CD4-positive, alpha-beta T cell treated with Interleukin-6 for 4 hours (primary cell): ENCODE measurements around the gene CHMP2B.

Experiments
- DNase-seq: peaks from one replicate; pipeline ENCODE4 v3.0.0-alpha.2; 2020; ENCODE audit warnings: mixed read lengths

CHMP2B gene

GRCh38 chr3:87227104-87227834 lies at the start of gene CHMP2B:
Gene CHMP2B (plus strand): TSS chr3:87227309. CDS start chr3:87227523, 214 bp downstream.
- DNase-seq: peak; percentile 93

GRCh38 chr3:87179642-87180041 lies 47.5 kb upstream of the CHMP2B start:
- DNase-seq: no peak

- DNase-seq: no peak
Observed at GRCh38 chr3:87181551-87181950, 45.6 kb upstream of the CHMP2B start.

GRCh38 chr3:87182023-87182422 lies 45.1 kb upstream of the CHMP2B start:
- no peak for DNase-seq

- DNase-seq: no peak
Observed at GRCh38 chr3:87186608-87187159, 40.4 kb upstream of the CHMP2B start.

GRCh38 chr3:87191175-87191574 lies 35.9 kb upstream of the CHMP2B start:
- no peak for DNase-seq

- no peak for DNase-seq
Observed at GRCh38 chr3:87191641-87192040, 35.5 kb upstream of the CHMP2B start.

GRCh38 chr3:87196879-87197278 lies 30.2 kb upstream of the CHMP2B start:
- DNase-seq: no peak

- no peak for DNase-seq
Observed at GRCh38 chr3:87197531-87197930, 29.6 kb upstream of the CHMP2B start.

GRCh38 chr3:87198774-87199173 lies 28.3 kb upstream of the CHMP2B start:
- no peak for DNase-seq

- DNase-seq: no peak
Observed at GRCh38 chr3:87199628-87200027, 27.5 kb upstream of the CHMP2B start.

GRCh38 chr3:87200060-87200647 lies 27.0 kb upstream of the CHMP2B start:
- no peak for DNase-seq

GRCh38 chr3:87201727-87202126 lies 25.4 kb upstream of the CHMP2B start:
- no peak for DNase-seq

- no peak for DNase-seq
Observed at GRCh38 chr3:87203809-87204208, 23.3 kb upstream of the CHMP2B start.

- no peak for DNase-seq
Observed at GRCh38 chr3:87206070-87206469, 21.0 kb upstream of the CHMP2B start.

- DNase-seq: no peak
Observed at GRCh38 chr3:87206635-87207034, 20.5 kb upstream of the CHMP2B start.

GRCh38 chr3:87207460-87207859 lies 19.6 kb upstream of the CHMP2B start:
- DNase-seq: no peak

GRCh38 chr3:87209111-87209510 lies 18.0 kb upstream of the CHMP2B start:
- DNase-seq: no peak

GRCh38 chr3:87218560-87218959 lies 8.5 kb upstream of the CHMP2B start:
- DNase-seq: no peak

GRCh38 chr3:87219611-87220010 lies 7.5 kb upstream of the CHMP2B start:
- no peak for DNase-seq

GRCh38 chr3:87225659-87226058 lies 1.4 kb upstream of the CHMP2B start:
- no peak for DNase-seq

GRCh38 chr3:87227835-87228144 lies 681 bp downstream of the CHMP2B start:
- no peak for DNase-seq

- no peak for DNase-seq
Observed at GRCh38 chr3:87228316-87228715, 1.2 kb downstream of the CHMP2B start.

- DNase-seq: no peak
Observed at GRCh38 chr3:87229113-87229512, 2.0 kb downstream of the CHMP2B start.

GRCh38 chr3:87233805-87234204 lies 6.7 kb downstream of the CHMP2B start:
- no peak for DNase-seq
